Activated T-helper 2 cell treated with anti-CD3 and anti-CD28 coated beads, Interferon-gamma antibody, Interleukin-2, Interleukin-4, amounts not matched to agents 10 μg/mL and 5 μg/mL and 100 μg/mL, durations not matched to agents 14 hours and 24 hours and 36 hours (primary cell): ENCODE measurements around the gene SEMA4G. TPM values are rescaled to one million over a fixed set of nuclear protein-coding genes. Genes with fewer than 3 reads are reported as not detected.

Experiments
- DNase-seq: peaks from one replicate; pipeline ENCODE4 v3.0.0; 2021; ENCODE audit warnings: low spot score
- H3K27ac Mint-ChIP-seq: one replicate; pipeline ENCODE4 v1.8.0; 2021; ENCODE audit warnings: mixed read lengths
- H3K27me3 Mint-ChIP-seq: one replicate; pipeline ENCODE4 v1.8.0; 2021; ENCODE audit warnings: low read depth, mixed read lengths
- H3K36me3 Mint-ChIP-seq: one replicate; pipeline ENCODE4 v1.8.0; 2021; ENCODE audit warnings: low read depth, mixed read lengths
- H3K4me1 Mint-ChIP-seq: one replicate; pipeline ENCODE4 v1.8.0; 2021; ENCODE audit warnings: low read depth, mixed read lengths
- H3K4me3 Mint-ChIP-seq: one replicate; pipeline ENCODE4 v1.8.0; 2021; ENCODE audit warnings: low read depth, mild to moderate bottlenecking, moderate library complexity, mixed read lengths
- H3K9me3 Mint-ChIP-seq: one replicate; pipeline ENCODE4 v1.8.0; 2021; ENCODE audit warnings: mixed read lengths
- intact Hi-C: fragments of 100-400 bp; cut with micrococcal nuclease; formaldehyde crosslinking; loops from one replicate; pipeline ENCODE4 v1.15.1; 2023
- total RNA-seq: library from RNA; stranded (reverse); gene quantifications from 2 replicates; pipeline ENCODE4 v1.2.3, GENCODE V29; 2022

SEMA4G gene
- total RNA-seq, 1 donor from 2014 or later, result 1.6 TPM

GRCh38 chr10:101018118-101018599 is 48.9 kb downstream of the SEMA4G start:
- intact Hi-C loops, result loop anchor here (2.0 kb wide), 1 partner anchor 49 kb away; no protein-coding TSS in a partner anchor
- no peak overlapping the region for H3K27ac Mint-ChIP-seq
- no peaks in the 10 kb centered on the region for H3K9me3 Mint-ChIP-seq
- H3K4me1 Mint-ChIP-seq, result peaks cover 22% of the 10 kb centered on the region
- H3K4me3 Mint-ChIP-seq, result no peak overlapping the region
- no peaks in the 10 kb centered on the region for H3K36me3 Mint-ChIP-seq
- no peak for DNase-seq
- H3K27me3 Mint-ChIP-seq, result peaks cover 32% of the 10 kb centered on the region

GRCh38 chr10:101018600-101019439 is 49.5 kb downstream of the SEMA4G start:
- no peaks in the 10 kb centered on the region for H3K36me3 Mint-ChIP-seq
- DNase-seq, result peak; percentile 71
- peaks cover 18% of the 10 kb centered on the region for H3K4me1 Mint-ChIP-seq
- no peak overlapping the region for H3K27ac Mint-ChIP-seq
- no peaks in the 10 kb centered on the region for H3K9me3 Mint-ChIP-seq
- H3K4me3 Mint-ChIP-seq, result no peak overlapping the region
- peaks cover 30% of the 10 kb centered on the region for H3K27me3 Mint-ChIP-seq
- intact Hi-C loops, result loop anchor here (2.0 kb wide), 1 partner anchor 48 kb away; no protein-coding TSS in a partner anchor

Other genes with a start within 250 kb of the SEMA4G start
- gene PAX2, start 223.9 kb upstream of the SEMA4G start, total RNA-seq, result 0.18 and 0.30 TPM in 2 replicates
- 32.2 and 34.0 TPM in 2 replicates for gene SLF2, start 56.5 kb upstream of the SEMA4G start, total RNA-seq
- gene MRPL43, start 18.0 kb downstream of the SEMA4G start, total RNA-seq, result 62.7 TPM in 2 replicates
- 25.9 and 27.2 TPM in 2 replicates for gene TWNK, start 18.0 kb downstream of the SEMA4G start, total RNA-seq
- gene LZTS2, start 30.3 kb downstream of the SEMA4G start, total RNA-seq, result 19.2 and 22.2 TPM in 2 replicates
- 0.53 and 0.64 TPM in 2 replicates for gene PDZD7, start 61.6 kb downstream of the SEMA4G start, total RNA-seq
- gene SFXN3, start 61.7 kb downstream of the SEMA4G start, total RNA-seq, result 41.3 and 44.3 TPM in 2 replicates
- 0.55 and 0.67 TPM in 2 replicates for gene KAZALD1, start 92.5 kb downstream of the SEMA4G start, total RNA-seq
- gene TLX1, start 161.8 kb downstream of the SEMA4G start, total RNA-seq, result not detected in 2 replicates